ENCODE results near the gene PRAF2.

Gene PRAF2

DNA sequence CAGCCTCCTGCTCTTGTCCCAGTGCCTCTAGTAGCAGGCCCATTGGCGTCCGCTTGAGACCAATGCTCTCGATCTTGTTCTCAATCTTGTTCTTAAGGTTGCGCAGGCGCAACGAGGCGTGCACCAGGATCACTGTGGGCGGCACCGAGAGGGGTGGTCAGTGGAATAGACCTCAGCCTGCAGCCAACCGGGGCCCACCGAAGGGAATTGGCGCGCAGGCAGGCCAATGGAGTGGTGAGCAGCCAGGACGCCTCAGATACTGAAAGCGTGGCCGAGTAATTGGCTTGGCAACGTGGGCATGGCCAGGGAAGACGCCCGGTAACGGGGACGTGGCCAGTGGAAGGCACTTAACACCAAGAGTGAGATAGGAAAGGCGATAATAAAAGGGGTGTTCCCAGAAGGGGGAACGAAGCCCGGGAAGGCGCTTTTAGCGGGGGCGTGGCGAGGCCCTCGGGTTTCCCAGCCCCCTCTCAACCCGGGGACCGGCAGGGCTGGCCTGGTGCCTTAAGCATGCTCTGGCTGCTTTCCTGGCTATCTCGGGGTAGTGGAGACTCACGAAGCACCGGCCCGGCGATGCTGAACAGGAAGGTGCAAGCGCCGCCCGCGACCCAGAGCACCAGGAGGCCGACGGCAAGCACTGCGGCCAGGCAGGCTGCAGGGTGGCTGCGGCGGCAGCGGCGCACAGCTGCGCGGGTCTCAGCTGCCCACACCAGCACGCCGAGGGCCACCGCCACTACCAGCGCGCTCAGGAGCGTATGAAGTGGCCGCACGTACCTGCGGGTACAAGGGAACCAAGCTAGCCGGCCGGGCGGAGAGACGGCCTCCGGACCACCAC, 1.7 kb downstream of the PRAF2 start:
- Histone ChIP-seq H3K9me3 (ENCODE audit: insufficient read depth, low read depth, low read length) (no peaks in the 10 kb centered on the region), H3K9ac (ENCODE audit: low read depth, low read length) (no peak overlapping the region), H3K4me1 (ENCODE audit: insufficient read depth, low read length) (no peaks in the 10 kb centered on the region), H3K27me3 (ENCODE audit: insufficient read depth, low read length) (no peaks in the 10 kb centered on the region), H3K4me3 (ENCODE audit: low read length) (no peak overlapping the region; the same call in 1 of the 2 replicates), H3K36me3 (ENCODE audit: insufficient read depth, low read depth, low read length) (peaks cover 4% of the 10 kb centered on the region; the same call in 1 of the 2 replicates), H3K27ac (ENCODE audit: low read length) (no peak overlapping the region)

DNA sequence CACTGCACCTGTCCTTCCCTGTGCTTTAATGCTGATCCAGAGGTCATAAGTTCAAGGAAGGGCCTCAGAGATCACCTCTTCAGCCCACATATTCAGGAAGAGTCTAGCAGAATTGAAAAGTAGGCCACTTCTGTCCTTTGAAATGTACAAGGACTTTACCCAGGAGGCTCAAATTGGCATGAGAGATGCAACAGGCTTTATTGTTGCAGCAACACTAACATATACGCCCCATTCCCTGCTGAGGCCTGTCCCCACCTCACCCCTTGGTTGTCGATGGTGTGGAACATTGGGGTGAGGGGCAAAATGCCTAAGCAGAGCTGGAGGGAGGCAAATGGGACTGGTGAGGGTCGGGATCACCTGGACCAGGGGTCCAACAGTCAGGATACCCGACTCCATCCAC, 2.8 kb downstream of the PRAF2 start:
- Histone ChIP-seq H3K4me1 (ENCODE audit: insufficient read depth, low read length) (no peaks in the 10 kb centered on the region), H3K27me3 (ENCODE audit: insufficient read depth, low read length) (no peaks in the 10 kb centered on the region), H3K4me3 (ENCODE audit: low read length) (no peak overlapping the region), H3K9ac (ENCODE audit: low read depth, low read length) (no peak overlapping the region), H3K27ac (ENCODE audit: low read length) (no peak overlapping the region), H3K36me3 (ENCODE audit: insufficient read depth, low read depth, low read length) (no peaks in the 10 kb centered on the region), H3K9me3 (ENCODE audit: insufficient read depth, low read depth, low read length) (no peaks in the 10 kb centered on the region)

DNA sequence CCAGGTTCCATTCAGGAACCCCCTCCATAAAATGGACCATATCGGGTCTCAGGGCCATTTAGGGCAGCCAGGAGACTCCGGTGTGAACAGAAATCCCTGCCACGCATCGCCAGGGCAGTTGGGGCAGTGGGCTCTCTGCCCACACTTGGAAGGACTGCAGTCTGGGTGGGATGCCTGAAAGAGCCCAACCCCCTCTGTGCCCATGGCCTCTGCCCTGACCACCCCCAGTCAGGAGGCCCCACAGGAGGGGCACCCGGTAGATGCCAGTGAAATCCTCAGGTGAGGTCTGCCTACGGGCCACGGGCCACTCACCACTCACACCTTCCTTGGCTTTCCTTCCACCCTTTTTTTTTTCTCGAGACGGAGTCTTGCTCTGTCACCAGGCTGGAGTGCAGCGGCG, 4.8 kb downstream of the PRAF2 start:
- Histone ChIP-seq H3K4me3 (ENCODE audit: low read length) (no peak overlapping the region), H3K27ac (ENCODE audit: low read length) (no peak overlapping the region), H3K9ac (ENCODE audit: low read depth, low read length) (no peak overlapping the region), H3K9me3 (ENCODE audit: insufficient read depth, low read depth, low read length) (no peaks in the 10 kb centered on the region), H3K4me1 (ENCODE audit: insufficient read depth, low read length) (no peaks in the 10 kb centered on the region), H3K27me3 (ENCODE audit: insufficient read depth, low read length) (no peaks in the 10 kb centered on the region), H3K36me3 (ENCODE audit: insufficient read depth, low read depth, low read length) (no peaks in the 10 kb centered on the region)

DNA sequence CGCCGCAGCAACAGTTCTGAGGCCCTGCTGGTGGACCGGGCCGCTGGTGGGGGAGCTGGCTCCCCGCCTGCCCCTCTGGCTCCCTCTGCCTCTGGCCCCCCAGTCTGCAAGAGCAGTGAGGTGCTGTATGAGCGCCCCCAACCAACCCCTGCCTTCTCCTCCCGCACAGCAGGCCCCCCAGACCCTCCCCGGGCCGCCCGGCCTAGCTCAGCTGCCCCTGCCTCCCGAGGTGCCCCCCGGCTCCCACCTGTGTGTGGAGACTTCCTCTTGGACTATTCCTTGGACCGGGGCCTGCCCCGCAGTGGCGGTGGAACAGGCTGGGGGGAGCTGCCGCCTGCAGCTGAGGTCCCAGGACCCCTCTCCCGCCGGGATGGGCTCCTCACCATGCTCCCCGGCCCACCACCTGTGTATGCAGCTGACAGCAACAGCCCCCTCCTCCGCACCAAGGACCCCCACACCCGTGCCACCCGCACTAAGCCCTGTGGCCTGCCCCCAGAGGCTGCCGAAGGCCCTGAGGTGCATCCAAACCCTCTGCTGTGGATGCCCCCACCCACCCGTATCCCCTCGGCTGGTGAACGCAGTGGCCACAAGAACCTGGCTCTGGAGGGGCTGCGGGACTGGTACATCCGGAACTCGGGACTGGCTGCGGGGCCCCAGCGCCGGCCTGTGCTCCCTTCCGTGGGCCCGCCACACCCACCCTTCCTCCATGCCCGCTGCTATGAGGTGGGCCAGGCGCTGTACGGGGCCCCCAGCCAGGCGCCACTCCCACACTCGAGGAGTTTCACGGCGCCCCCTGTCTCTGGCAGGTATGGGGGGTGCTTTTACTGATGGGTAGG, 6.3 kb downstream of the PRAF2 start:
- no peaks in the 10 kb centered on the region for H3K36me3 ChIP-seq (ENCODE audit: insufficient read depth, low read depth, low read length)
- H3K27ac ChIP-seq (ENCODE audit: low read length): no peak overlapping the region
- no peaks in the 10 kb centered on the region for H3K9me3 ChIP-seq (ENCODE audit: insufficient read depth, low read depth, low read length)
- no peak overlapping the region for H3K9ac ChIP-seq (ENCODE audit: low read depth, low read length)
- no peaks in the 10 kb centered on the region for H3K27me3 ChIP-seq (ENCODE audit: insufficient read depth, low read length)
- no peaks in the 10 kb centered on the region for H3K4me1 ChIP-seq (ENCODE audit: insufficient read depth, low read length)
- no peak overlapping the region for H3K4me3 ChIP-seq (ENCODE audit: low read length)

DNA sequence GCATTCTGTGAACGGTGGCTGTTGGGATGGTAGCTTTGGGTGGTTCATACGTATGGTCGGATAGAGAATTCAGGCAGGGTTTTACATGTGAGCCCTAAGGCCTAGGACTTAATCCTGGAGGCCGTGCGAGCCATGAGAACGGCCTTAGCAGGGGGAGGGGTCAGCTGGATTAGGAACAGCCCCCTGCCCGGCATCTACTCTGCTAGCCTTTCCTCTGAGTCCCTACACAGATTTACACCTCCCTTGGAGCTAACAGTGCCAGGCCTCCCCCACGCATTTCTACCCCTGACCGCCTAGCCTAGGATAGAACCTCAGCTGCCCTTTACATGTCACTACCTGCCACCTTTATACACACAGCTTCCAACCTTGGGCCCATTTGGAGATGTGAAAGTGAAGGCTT, 7.1 kb downstream of the PRAF2 start:
- no peaks in the 10 kb centered on the region for H3K36me3 ChIP-seq (ENCODE audit: insufficient read depth, low read depth, low read length)
- H3K4me3 ChIP-seq (ENCODE audit: low read length): no peak overlapping the region
- no peaks in the 10 kb centered on the region for H3K9me3 ChIP-seq (ENCODE audit: insufficient read depth, low read depth, low read length)
- H3K4me1 ChIP-seq (ENCODE audit: insufficient read depth, low read length): no peaks in the 10 kb centered on the region
- no peaks in the 10 kb centered on the region for H3K27me3 ChIP-seq (ENCODE audit: insufficient read depth, low read length)
- H3K9ac ChIP-seq (ENCODE audit: low read depth, low read length): no peak overlapping the region
- H3K27ac ChIP-seq (ENCODE audit: low read length): no peak overlapping the region

DNA sequence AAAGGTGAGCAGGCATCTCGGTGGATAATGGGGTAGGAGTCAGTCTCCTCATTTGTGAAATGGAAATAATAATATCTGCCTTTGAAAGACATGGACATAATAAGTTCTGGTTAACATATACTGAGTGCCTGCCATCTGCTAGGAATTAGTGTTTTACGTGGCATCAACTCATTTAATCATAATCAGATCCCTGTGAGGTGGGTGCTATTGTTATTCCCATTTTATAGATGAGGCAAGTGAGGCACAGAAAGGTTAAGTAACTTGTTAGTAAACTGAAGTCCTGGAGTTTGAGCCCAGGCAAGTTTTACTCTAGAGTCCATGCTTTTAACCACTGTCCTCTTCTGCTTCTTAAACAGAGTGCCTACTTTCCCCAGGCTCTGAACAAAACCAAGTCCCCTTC, 7.5 kb downstream of the PRAF2 start:
- Histone ChIP-seq H3K27ac (ENCODE audit: low read length) (no peak overlapping the region), H3K9ac (ENCODE audit: low read depth, low read length) (no peak overlapping the region), H3K9me3 (ENCODE audit: insufficient read depth, low read depth, low read length) (no peaks in the 10 kb centered on the region), H3K4me3 (ENCODE audit: low read length) (no peak overlapping the region), H3K27me3 (ENCODE audit: insufficient read depth, low read length) (no peaks in the 10 kb centered on the region), H3K36me3 (ENCODE audit: insufficient read depth, low read depth, low read length) (no peaks in the 10 kb centered on the region), H3K4me1 (ENCODE audit: insufficient read depth, low read length) (no peaks in the 10 kb centered on the region)

DNA sequence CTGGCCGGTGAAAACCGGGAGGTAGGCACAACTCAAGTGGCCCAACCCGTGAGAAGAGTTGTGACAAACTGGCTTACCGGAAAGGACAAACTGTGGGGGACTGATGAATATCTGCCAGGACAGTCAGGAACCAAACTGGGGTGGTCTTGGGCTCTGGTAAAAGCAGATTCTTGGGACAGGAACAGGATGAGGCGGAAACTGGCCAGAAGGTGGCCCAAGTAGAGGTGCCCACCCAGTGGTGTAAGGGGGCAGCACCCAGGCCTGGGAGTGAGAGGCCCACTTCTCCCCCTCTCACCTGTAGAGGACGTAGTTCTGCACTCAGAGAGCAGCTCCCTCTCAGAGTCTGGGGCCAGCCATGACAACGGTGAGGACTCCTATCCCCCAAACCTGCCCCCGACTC, 9.1 kb downstream of the PRAF2 start:
- H3K9me3 ChIP-seq (ENCODE audit: insufficient read depth, low read depth, low read length): no peaks in the 10 kb centered on the region

DNA sequence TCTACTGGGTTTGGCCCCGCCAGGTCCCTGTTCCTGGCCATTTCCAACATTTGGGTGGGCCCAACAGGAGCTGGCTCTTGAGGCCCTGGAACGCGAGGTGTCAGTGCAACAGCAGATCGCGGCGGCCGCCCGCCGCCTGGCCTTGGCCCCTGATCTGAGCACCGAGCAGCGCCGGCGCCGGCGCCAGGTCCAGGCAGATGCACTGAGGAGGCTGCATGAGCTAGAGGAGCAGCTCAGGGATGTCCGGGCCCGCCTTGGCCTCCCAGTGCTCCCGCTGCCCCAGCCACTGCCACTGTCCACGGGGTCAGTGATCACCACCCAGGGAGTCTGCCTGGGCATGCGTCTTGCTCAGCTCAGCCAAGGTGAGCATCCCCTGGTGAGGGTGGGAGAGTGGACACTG, 9.5 kb downstream of the PRAF2 start:
- Histone ChIP-seq H3K9me3 (ENCODE audit: insufficient read depth, low read depth, low read length) (no peaks in the 10 kb centered on the region), H3K36me3 (ENCODE audit: insufficient read depth, low read depth, low read length) (no peaks in the 10 kb centered on the region), H3K9ac (ENCODE audit: low read depth, low read length) (no peak overlapping the region), H3K4me1 (ENCODE audit: insufficient read depth, low read length) (no peaks in the 10 kb centered on the region; the same call in 1 of the 2 replicates), H3K27ac (ENCODE audit: low read length) (no peak overlapping the region), H3K4me3 (ENCODE audit: low read length) (no peak overlapping the region), H3K27me3 (ENCODE audit: insufficient read depth, low read length) (no peaks in the 10 kb centered on the region)

More for the DNA sequence above, 9.1 kb downstream of the PRAF2 start:
- Histone ChIP-seq H3K4me1 (ENCODE audit: insufficient read depth, low read length) (no peaks in the 10 kb centered on the region; the same call in 1 of the 2 replicates), H3K27me3 (ENCODE audit: insufficient read depth, low read length) (no peaks in the 10 kb centered on the region), H3K27ac (ENCODE audit: low read length) (no peak overlapping the region), H3K9ac (ENCODE audit: low read depth, low read length) (no peak overlapping the region), H3K36me3 (ENCODE audit: insufficient read depth, low read depth, low read length) (no peaks in the 10 kb centered on the region), H3K4me3 (ENCODE audit: low read length) (no peak overlapping the region)

DNA sequence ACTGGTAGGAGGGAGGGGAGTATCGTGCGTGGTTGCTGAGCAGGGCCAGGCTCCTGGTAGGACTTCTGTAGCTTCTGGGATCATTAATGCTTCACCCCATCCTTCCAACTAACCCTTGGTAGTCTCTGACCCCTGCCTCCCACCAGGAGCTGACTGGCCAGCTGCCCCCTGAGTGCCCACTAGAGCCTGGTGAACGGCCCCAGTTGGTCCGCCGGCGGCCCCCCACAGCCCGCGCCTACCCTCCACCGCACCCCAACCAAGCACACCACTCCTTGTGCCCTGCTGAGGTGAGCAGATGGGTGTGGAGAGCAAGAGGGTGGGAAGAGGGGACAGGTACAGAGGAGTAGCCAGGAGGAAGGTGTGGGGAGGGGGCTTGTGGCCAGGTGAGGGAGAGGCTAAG, 10.1 kb downstream of the PRAF2 start:
- Histone ChIP-seq H3K27ac (ENCODE audit: low read length) (no peak overlapping the region), H3K4me3 (ENCODE audit: low read length) (no peak overlapping the region), H3K4me1 (ENCODE audit: insufficient read depth, low read length) (no peaks in the 10 kb centered on the region; the same call in 1 of the 2 replicates), H3K36me3 (ENCODE audit: insufficient read depth, low read depth, low read length) (no peaks in the 10 kb centered on the region), H3K27me3 (ENCODE audit: insufficient read depth, low read length) (no peaks in the 10 kb centered on the region), H3K9ac (ENCODE audit: low read depth, low read length) (no peak overlapping the region), H3K9me3 (ENCODE audit: insufficient read depth, low read depth, low read length) (no peaks in the 10 kb centered on the region)

DNA sequence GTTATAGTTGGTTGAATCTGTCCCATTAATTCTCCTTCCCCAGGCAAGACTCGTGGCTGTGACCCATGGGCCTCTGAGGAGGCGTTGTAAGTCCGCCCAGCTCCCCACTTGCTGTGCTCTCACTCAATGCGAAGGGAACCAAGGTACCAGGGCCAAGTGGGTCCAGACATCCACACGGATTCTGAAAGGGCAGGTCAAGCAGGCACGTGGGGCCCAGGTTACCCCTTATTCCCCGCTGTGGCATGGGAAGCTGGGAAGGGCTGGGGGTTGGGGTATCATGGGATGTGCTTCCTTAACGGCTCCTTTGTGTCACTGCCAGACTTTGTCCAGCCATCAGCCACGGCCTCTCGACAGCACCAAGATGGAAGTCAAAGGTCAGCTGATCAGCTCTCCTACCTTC, 11.9 kb downstream of the PRAF2 start:
- Histone ChIP-seq H3K27me3 (ENCODE audit: insufficient read depth, low read length) (no peaks in the 10 kb centered on the region), H3K9me3 (ENCODE audit: insufficient read depth, low read depth, low read length) (no peaks in the 10 kb centered on the region), H3K36me3 (ENCODE audit: insufficient read depth, low read depth, low read length) (no peaks in the 10 kb centered on the region), H3K4me3 (ENCODE audit: low read length) (no peak overlapping the region), H3K4me1 (ENCODE audit: insufficient read depth, low read length) (no peaks in the 10 kb centered on the region; the same call in 1 of the 2 replicates), H3K9ac (ENCODE audit: low read depth, low read length) (no peak overlapping the region), H3K27ac (ENCODE audit: low read length) (no peak overlapping the region)

DNA sequence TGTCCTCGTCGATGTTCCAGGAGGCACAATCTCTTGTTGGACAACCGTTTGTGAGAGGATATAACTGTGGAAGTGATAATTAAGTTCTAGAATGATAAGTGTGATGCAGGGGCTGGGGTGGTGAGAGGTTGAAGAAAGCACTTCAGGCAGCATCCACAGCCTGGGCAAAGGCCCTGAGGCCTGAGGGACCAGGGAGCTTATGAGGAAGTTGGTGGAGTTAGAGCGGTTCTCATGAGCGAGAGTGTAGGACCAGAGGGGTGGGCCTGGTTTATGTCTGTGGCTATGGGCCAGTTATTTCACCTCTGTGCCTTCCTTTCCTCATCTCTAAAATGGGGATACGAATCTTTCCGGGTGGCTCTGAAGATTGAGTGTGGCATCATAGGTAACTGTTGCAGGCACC, 12.3 kb downstream of the PRAF2 start:
- Histone ChIP-seq H3K9me3 (ENCODE audit: insufficient read depth, low read depth, low read length) (no peaks in the 10 kb centered on the region), H3K4me3 (ENCODE audit: low read length) (no peak overlapping the region), H3K27ac (ENCODE audit: low read length) (no peak overlapping the region), H3K4me1 (ENCODE audit: insufficient read depth, low read length) (no peaks in the 10 kb centered on the region; the same call in 1 of the 2 replicates), H3K9ac (ENCODE audit: low read depth, low read length) (no peak overlapping the region), H3K36me3 (ENCODE audit: insufficient read depth, low read depth, low read length) (no peaks in the 10 kb centered on the region), H3K27me3 (ENCODE audit: insufficient read depth, low read length) (no peaks in the 10 kb centered on the region)

DNA sequence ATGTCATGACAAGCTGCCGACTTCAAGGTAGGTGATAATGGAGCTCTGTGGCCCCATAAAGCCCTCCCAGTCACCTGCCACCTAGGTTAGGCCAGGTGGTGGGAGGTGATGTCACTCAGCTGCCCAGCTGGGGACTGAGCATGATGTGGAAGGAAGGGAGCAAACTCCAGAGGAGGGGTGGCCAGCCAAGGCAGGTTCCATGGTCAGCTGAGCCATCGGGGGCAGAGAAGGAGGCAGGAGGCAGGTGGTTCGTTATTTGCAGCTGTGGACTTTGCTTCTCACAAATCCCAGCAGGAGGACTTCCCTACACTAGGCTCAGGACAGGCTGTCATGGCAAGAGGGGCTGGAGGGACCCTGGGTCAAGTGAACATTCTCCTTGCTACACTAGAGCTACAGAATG, 12.9 kb downstream of the PRAF2 start:
- Histone ChIP-seq H3K27me3 (ENCODE audit: insufficient read depth, low read length) (no peaks in the 10 kb centered on the region), H3K4me1 (ENCODE audit: insufficient read depth, low read length) (no peaks in the 10 kb centered on the region; the same call in 1 of the 2 replicates), H3K9me3 (ENCODE audit: insufficient read depth, low read depth, low read length) (no peaks in the 10 kb centered on the region), H3K27ac (ENCODE audit: low read length) (no peak overlapping the region), H3K4me3 (ENCODE audit: low read length) (no peak overlapping the region), H3K9ac (ENCODE audit: low read depth, low read length) (no peak overlapping the region), H3K36me3 (ENCODE audit: insufficient read depth, low read depth, low read length) (no peaks in the 10 kb centered on the region)
